Activated T-cell treated with anti-CD3 and anti-CD28 coated beads, Interleukin-2, amount 50 U/mL, for 72 hours (primary cell): Measurements from ENCODE around the gene HP1BP3. TPM values are rescaled to one million over a fixed set of nuclear protein-coding genes. Genes with fewer than 3 reads are reported as not detected.

Source experiments
- ATAC-seq, 2 donors: fragments of 150-1000 bp; cut with Tn5 transposase; replicated peaks in 1 of 2; 2 replicates each; pipeline ENCODE4 v1.10.0; 2021; ENCODE audit warnings: moderate library complexity in 2 of 2, mild to moderate bottlenecking in 1 of 2
- DNase-seq, 2 donors: peaks; one replicate each; pipeline ENCODE4 v3.0.0; 2021 to 2022; ENCODE audit warnings: mixed read lengths in 1 of 2
- H3K27ac Mint-ChIP-seq: one replicate; pipeline ENCODE4 v1.8.0; 2022; ENCODE audit warnings: mild to moderate bottlenecking, moderate library complexity, mixed read lengths
- H3K27me3 Mint-ChIP-seq: one replicate; pipeline ENCODE4 v1.8.0; 2022; ENCODE audit warnings: low read depth, mixed read lengths
- H3K36me3 Mint-ChIP-seq, 2 donors: one replicate each; pipeline ENCODE4 v1.8.0; 2022; ENCODE audit warnings: mixed read lengths in 2 of 2, mild to moderate bottlenecking in 1 of 2; ENCODE audit not compliant: insufficient read depth in 2 of 2
- H3K4me1 Mint-ChIP-seq: one replicate; pipeline ENCODE4 v1.8.0; 2022; ENCODE audit warnings: low read depth, mixed read lengths
- H3K4me3 Mint-ChIP-seq, 2 donors: one replicate each; pipeline ENCODE4 v1.8.0; 2022; ENCODE audit warnings: mild to moderate bottlenecking in 2 of 2, mixed read lengths in 2 of 2, moderate library complexity in 2 of 2
- H3K9me3 Mint-ChIP-seq, 2 donors: one replicate each; pipeline ENCODE4 v1.8.0; 2022; ENCODE audit warnings: mixed read lengths in 2 of 2
- total RNA-seq, 2 donors: library from RNA; stranded (reverse); gene quantifications; one replicate each; pipeline ENCODE4 v1.2.3, GENCODE V29; 2022

Gene HP1BP3
- total RNA-seq, 2 donors from 2014 or later: 283 to 333 TPM

DNA sequence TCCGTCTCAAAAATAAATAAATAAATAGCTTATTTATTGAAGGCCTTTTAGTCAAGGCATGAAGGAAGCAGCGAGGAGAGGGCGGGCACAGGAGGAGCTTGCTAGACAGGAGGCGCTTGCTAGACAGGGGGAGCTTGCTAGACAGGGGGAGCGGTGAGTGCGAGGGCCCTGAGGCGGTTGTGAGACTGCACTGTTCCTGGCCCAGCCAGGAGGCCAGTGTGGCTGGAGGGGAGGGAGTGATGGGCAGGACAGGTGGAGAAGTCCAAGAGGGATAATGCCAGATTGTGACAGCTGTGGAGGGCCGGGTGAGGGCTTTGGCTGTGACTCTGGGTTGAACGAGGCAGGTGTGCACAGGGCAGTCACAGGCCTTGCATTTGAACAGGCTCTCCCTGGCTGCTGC is 87.5 kb downstream of the HP1BP3 start:
- ATAC-seq: no peak
- peaks cover 14% of the 10 kb centered on the region for H3K4me1 Mint-ChIP-seq
- H3K36me3 Mint-ChIP-seq: no peaks in the 10 kb centered on the region
- DNase-seq: no peak
- H3K9me3 Mint-ChIP-seq: no peaks in the 10 kb centered on the region
- no peak overlapping the region for H3K27ac Mint-ChIP-seq
- no peak overlapping the region for H3K4me3 Mint-ChIP-seq
- H3K27me3 Mint-ChIP-seq: peaks cover 17% of the 10 kb centered on the region

DNA sequence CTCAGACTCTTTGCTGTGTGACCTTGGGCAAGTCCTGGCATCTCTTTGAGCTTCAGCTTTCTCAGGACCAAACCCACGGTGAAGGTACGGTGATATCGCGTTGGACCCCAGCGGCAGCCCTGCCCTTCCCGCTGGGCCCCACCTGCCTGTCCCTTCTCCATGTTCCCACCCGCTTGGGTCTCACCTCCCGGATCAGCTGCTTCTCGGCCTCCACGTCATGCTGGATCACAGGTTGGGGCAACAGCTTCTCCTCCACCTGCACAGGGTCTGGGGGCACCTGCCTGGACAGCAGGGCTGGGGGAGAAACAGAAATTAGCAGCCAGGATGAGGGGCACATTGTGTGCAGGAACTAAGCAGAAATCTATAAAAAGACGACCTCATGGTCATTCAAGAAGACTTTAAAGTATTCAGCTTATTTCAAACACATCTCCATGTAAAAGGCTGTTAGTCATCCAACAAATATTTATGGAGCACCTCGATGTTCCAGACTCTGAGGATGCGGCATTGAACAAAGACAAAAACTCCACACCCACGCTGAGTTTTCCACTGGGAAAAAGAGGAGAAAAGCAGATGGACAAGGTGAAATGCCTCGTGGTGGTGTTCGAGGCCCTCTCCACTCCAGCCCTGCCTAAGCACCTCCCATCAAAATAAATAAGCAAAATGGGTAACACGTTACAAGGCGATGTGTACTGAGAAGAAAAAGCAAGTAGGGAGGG is 88.8 kb downstream of the HP1BP3 start:
- no peak overlapping the region for H3K27ac Mint-ChIP-seq
- no peak overlapping the region for H3K4me3 Mint-ChIP-seq
- peaks cover 14% of the 10 kb centered on the region for H3K4me1 Mint-ChIP-seq
- no peak for DNase-seq
- H3K9me3 Mint-ChIP-seq: no peaks in the 10 kb centered on the region
- peaks cover 17% of the 10 kb centered on the region for H3K27me3 Mint-ChIP-seq
- no peaks in the 10 kb centered on the region for H3K36me3 Mint-ChIP-seq
- no peak for ATAC-seq

DNA sequence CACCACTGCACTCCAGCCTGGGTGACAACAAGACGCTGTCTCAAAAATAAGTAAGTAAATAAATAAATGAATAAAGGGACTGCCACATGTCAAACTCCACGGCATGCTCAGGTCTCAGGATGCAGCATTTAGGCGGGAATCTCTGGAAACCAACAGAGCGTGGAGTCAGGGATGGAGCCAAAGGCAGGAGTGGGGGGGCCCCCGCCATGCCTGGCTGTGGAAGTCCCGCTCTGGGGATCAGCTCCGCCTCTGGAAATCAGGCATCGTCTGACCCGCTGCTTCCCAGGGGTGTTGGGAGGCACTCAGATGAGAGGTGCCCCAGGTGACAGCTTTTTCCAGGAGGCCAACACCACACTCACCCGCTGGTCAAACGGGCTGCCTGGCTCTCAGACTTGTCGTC is 89.5 kb downstream of the HP1BP3 start:
- Mint-ChIP-seq H3K27ac (no peak overlapping the region), H3K27me3 (peaks cover 11% of the 10 kb centered on the region), H3K4me1 (peaks cover 14% of the 10 kb centered on the region), H3K4me3 (no peak overlapping the region), H3K9me3 (no peaks in the 10 kb centered on the region), H3K36me3 (no peaks in the 10 kb centered on the region)
- DNase-seq: no peak
- ATAC-seq: no peak

DNA sequence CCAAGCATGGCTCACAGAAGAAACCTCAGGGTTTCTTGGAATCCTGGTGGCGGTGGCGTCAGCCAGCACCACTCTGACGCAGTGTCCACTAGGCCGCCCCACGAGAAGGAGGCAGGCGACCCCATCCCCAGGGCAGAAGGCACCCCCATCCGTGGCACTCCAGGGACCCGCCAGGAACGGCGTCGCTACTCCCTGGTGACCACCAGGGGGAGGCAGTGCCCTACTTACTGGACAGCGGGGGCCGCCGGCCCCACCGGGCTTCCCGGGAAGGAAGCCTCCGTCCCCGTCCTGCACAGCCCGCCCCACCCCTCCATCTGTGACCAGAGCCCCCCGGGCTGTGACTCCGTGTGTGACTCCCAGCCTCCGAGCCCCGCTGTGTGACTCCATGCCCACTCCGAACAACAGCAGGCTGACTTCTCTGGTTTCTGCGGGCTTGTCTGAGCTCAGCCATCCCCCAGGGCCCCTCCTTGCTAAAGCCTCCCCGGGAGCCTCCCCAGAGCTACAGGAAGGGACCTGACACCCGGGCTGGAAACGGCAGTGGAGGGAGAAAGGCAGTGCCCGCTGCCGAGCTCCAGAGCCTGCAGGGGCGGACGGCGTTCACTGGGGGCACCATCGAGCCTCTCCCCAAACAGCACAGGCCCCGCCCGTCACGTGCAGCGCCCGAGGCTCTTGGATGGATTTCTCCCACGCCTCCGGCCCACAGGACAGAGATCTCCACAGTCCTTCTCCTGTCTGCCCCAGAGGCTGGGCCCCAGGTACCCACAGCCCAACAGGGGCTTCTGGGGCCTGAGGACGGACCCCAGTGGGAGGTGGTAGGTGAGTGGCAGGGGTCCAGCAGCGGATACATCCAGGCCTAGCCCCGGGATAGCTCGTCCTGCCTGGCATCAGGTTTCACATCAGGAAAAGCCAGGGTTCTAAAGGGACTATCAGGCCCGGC is 90.4 kb downstream of the HP1BP3 start:
- Mint-ChIP-seq H3K4me3 (peak overlapping the region; percentile 95), H3K9me3 (no peaks in the 10 kb centered on the region), H3K27ac (peak overlapping the region; percentile 65), H3K4me1 (peaks cover 14% of the 10 kb centered on the region), H3K36me3 (no peaks in the 10 kb centered on the region), H3K27me3 (peaks cover 9% of the 10 kb centered on the region)
- peak; percentile 93 for ATAC-seq
- DNase-seq: peak; percentile 78 to 82

DNA sequence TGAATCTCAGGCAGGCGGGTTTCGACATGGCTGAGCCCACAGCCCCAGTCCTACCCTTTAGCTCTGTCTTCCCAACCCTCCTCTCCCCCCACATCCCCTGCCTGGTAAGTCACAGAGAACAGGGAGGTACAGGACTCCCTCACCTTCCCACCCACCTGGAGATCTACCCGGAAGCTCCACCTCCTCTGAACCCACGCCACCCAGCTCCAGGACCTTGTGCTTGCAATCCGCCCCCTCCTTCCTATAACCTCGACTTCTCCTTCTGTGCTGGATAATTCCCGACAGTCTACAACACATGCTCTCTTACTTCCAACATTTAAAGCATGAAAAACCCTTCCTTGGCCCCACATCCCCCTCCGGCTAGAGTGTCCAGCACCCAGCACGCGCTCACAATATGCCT is 91.6 kb downstream of the HP1BP3 start:
- no peak overlapping the region for H3K27ac Mint-ChIP-seq
- peaks cover 9% of the 10 kb centered on the region for H3K27me3 Mint-ChIP-seq
- ATAC-seq (no peak), DNase-seq (no peak)
- H3K4me1 Mint-ChIP-seq: peaks cover 14% of the 10 kb centered on the region
- H3K9me3 Mint-ChIP-seq: no peaks in the 10 kb centered on the region
- H3K36me3 Mint-ChIP-seq: no peaks in the 10 kb centered on the region
- H3K4me3 Mint-ChIP-seq: peak overlapping the region in 1 of 2 donors; percentile 95

DNA sequence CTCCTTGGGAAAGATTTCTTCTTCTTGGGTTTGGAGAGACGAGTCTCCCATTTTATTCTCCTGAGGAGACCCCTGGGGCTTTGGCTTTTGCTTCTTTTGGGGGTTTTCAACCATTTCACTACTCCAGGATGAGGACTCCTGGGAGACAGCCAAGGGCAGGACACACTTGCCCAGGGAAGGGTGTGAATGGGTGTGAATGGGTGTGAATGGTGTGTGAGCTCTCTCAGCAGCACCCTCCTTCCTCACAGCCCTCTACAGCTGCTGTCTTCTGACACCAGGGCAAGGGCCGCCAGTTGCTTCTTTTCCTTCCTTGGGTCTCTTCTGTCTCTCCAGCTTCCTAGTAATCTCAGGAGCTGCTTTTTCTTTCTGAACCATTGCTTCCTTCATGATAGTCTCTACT is 93.5 kb downstream of the HP1BP3 start:
- H3K4me1 Mint-ChIP-seq: peaks cover 14% of the 10 kb centered on the region
- H3K4me3 Mint-ChIP-seq: no peak overlapping the region
- H3K36me3 Mint-ChIP-seq: no peaks in the 10 kb centered on the region
- H3K9me3 Mint-ChIP-seq: no peaks in the 10 kb centered on the region
- no peak for DNase-seq
- H3K27ac Mint-ChIP-seq: no peak overlapping the region
- ATAC-seq: no peak
- H3K27me3 Mint-ChIP-seq: peaks cover 9% of the 10 kb centered on the region

Other genes starting within 250 kb of the HP1BP3 start
- not detected for gene FAM43B, start 234.7 kb downstream of the HP1BP3 start, total RNA-seq
- gene CDA, start 198.2 kb downstream of the HP1BP3 start, total RNA-seq: not detected
- 1 to 10 TPM; 8.3 to 9.0 TPM for gene PINK1, start 153.8 kb downstream of the HP1BP3 start, total RNA-seq
- gene DDOST, start 125.9 kb downstream of the HP1BP3 start, total RNA-seq: 100 to 1,000 TPM; 159 to 175 TPM
- gene KIF17, start 69.3 kb downstream of the HP1BP3 start, total RNA-seq: not detected
- gene SH2D5, start 54.6 kb downstream of the HP1BP3 start, total RNA-seq: under 1 TPM; 0.09 to 0.34 TPM